ENCODE results near the gene NYAP2.

The NYAP2 gene

GRCh38 chr2:225620227-225620626 is 220.7 kb downstream of the NYAP2 start:
- Histone ChIP-seq H2BK12ac (ENCODE audit: low read length) (no peak overlapping the region), H3K4ac (ENCODE audit: low read depth, low read length) (no peak overlapping the region), H3K27ac (ENCODE audit: low read depth, low read length) (no peak overlapping the region), H3K79me2 (ENCODE audit: control insufficient read depth, insufficient read depth, low read length, poor library complexity) (no peaks in the 10 kb centered on the region), H3K4me2 (ENCODE audit: low read length) (no peak overlapping the region), H3K9me3 (ENCODE audit: insufficient read depth, low read depth, low read length) (no peaks in the 10 kb centered on the region), H3K4me3 (ENCODE audit: low read depth, low read length) (no peak overlapping the region), H3K9ac (ENCODE audit: low read length) (no peak overlapping the region), H4K8ac (ENCODE audit: low read depth, low read length) (no peak overlapping the region), H4K12ac (ENCODE audit: low read depth, low read length) (no peak overlapping the region), H2BK120ac (ENCODE audit: insufficient read depth, low read length, poor library complexity) (no peak overlapping the region), H3K4me1 (ENCODE audit: control insufficient read depth in 1 of 2, insufficient read depth in 2 of 2, low read length in 2 of 2) (no peaks in the 10 kb centered on the region), H2AFZ (ENCODE audit: insufficient read depth, low read length, poor library complexity) (no peak overlapping the region), H3K18ac (ENCODE audit: low read length) (no peak overlapping the region), H4K91ac (ENCODE audit: low read depth, low read length) (no peak overlapping the region), H3K36me3 (ENCODE audit: control insufficient read depth in 1 of 2, insufficient read depth in 2 of 2, low read length in 2 of 2) (no peaks in the 10 kb centered on the region), H3K27me3 (ENCODE audit: insufficient read depth, low read length) (no peaks in the 10 kb centered on the region), H2AK5ac (ENCODE audit: low read length) (no peak overlapping the region), H3K23ac (ENCODE audit: low read length) (no peak overlapping the region), H2BK5ac (ENCODE audit: low read depth, low read length, poor library complexity) (no peak overlapping the region), H3K79me1 (ENCODE audit: low read length) (no peaks in the 10 kb centered on the region), H3K14ac (ENCODE audit: low read length) (no peak overlapping the region)
- no CpG with 5 or more reads among the region's 21 CpGs for WGBS (ENCODE audit: extremely low coverage, insufficient coverage, insufficient read length)
- no peak for DNase-seq

DNA sequence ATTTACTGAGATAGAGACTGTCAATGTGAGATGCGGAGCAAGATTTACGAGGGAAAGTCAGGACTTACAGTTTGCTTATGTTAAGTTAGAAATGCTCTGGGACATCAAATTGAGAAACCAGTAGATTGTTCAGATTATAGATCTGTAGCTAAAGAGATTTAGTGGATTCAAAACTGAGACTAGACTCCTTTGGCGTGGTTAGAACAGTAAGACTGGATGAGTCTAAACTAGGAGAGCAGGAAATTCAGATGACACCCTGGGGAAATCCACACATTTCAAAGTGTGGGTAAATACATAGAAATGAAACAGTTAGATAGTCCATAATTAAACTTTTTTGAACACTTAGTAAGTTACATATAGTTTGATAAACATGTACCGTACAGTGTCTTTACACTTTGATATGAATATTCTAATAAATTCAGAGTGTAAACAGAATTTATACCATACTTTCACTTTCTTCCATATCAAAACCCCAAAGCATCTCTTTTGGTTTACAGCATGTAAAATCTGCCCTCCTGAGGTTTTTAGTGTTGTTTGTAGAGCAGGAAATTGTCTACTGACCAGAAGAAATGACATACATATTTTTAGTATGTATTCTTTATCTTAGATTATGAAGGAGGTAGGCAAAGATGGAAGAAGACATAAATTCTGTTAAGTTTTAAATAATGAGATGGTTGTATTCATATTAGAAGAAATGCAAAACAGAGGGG is 231.5 kb downstream of the NYAP2 start:
- Histone ChIP-seq H3K9me3 (ENCODE audit: insufficient read depth, low read depth, low read length) (no peaks in the 10 kb centered on the region), H2BK120ac (ENCODE audit: insufficient read depth, low read length, poor library complexity) (no peak overlapping the region), H3K9ac (ENCODE audit: low read length) (no peak overlapping the region), H3K27me3 (ENCODE audit: insufficient read depth, low read length) (no peaks in the 10 kb centered on the region), H4K8ac (ENCODE audit: low read depth, low read length) (no peak overlapping the region), H3K36me3 (ENCODE audit: control insufficient read depth in 1 of 2, insufficient read depth in 2 of 2, low read length in 2 of 2) (no peaks in the 10 kb centered on the region), H4K91ac (ENCODE audit: low read depth, low read length) (no peak overlapping the region), H3K79me2 (ENCODE audit: control insufficient read depth, insufficient read depth, low read length, poor library complexity) (no peaks in the 10 kb centered on the region), H3K23ac (ENCODE audit: low read length) (no peak overlapping the region), H4K12ac (ENCODE audit: low read depth, low read length) (no peak overlapping the region), H2BK5ac (ENCODE audit: low read depth, low read length, poor library complexity) (no peak overlapping the region), H2BK12ac (ENCODE audit: low read length) (no peak overlapping the region), H3K79me1 (ENCODE audit: low read length) (no peaks in the 10 kb centered on the region), H3K4me3 (ENCODE audit: low read depth, low read length) (no peak overlapping the region), H3K14ac (ENCODE audit: low read length) (no peak overlapping the region), H2AK5ac (ENCODE audit: low read length) (no peak overlapping the region), H3K18ac (ENCODE audit: low read length) (no peak overlapping the region), H3K4ac (ENCODE audit: low read depth, low read length) (no peak overlapping the region), H3K27ac (ENCODE audit: low read depth, low read length) (no peak overlapping the region), H3K4me2 (ENCODE audit: low read length) (no peak overlapping the region), H3K4me1 (ENCODE audit: control insufficient read depth in 1 of 2, insufficient read depth in 2 of 2, low read length in 2 of 2) (no peaks in the 10 kb centered on the region), H2AFZ (ENCODE audit: insufficient read depth, low read length, poor library complexity) (no peak overlapping the region)
- no peak for DNase-seq
- WGBS (ENCODE audit: extremely low coverage, insufficient coverage, insufficient read length): no CpG with 5 or more reads among the region's 4 CpGs

- Histone ChIP-seq H3K9ac (ENCODE audit: low read length) (no peak overlapping the region), H3K36me3 (ENCODE audit: control insufficient read depth in 1 of 2, insufficient read depth in 2 of 2, low read length in 2 of 2) (no peaks in the 10 kb centered on the region), H3K9me3 (ENCODE audit: insufficient read depth, low read depth, low read length) (no peaks in the 10 kb centered on the region), H3K27ac (ENCODE audit: low read depth, low read length) (no peak overlapping the region), H4K12ac (ENCODE audit: low read depth, low read length) (no peak overlapping the region), H3K18ac (ENCODE audit: low read length) (no peak overlapping the region), H3K4ac (ENCODE audit: low read depth, low read length) (no peak overlapping the region), H3K23ac (ENCODE audit: low read length) (no peak overlapping the region), H2BK5ac (ENCODE audit: low read depth, low read length, poor library complexity) (no peak overlapping the region), H2BK12ac (ENCODE audit: low read length) (no peak overlapping the region), H4K8ac (ENCODE audit: low read depth, low read length) (no peak overlapping the region), H3K79me2 (ENCODE audit: control insufficient read depth, insufficient read depth, low read length, poor library complexity) (no peaks in the 10 kb centered on the region), H3K4me3 (ENCODE audit: low read depth, low read length) (no peak overlapping the region), H2AFZ (ENCODE audit: insufficient read depth, low read length, poor library complexity) (no peak overlapping the region), H3K27me3 (ENCODE audit: insufficient read depth, low read length) (no peaks in the 10 kb centered on the region), H4K91ac (ENCODE audit: low read depth, low read length) (no peak overlapping the region), H2AK5ac (ENCODE audit: low read length) (no peak overlapping the region), H3K14ac (ENCODE audit: low read length) (no peak overlapping the region), H2BK120ac (ENCODE audit: insufficient read depth, low read length, poor library complexity) (no peak overlapping the region), H3K4me1 (ENCODE audit: control insufficient read depth in 1 of 2, insufficient read depth in 2 of 2, low read length in 2 of 2) (no peaks in the 10 kb centered on the region), H3K4me2 (ENCODE audit: low read length) (no peak overlapping the region), H3K79me1 (ENCODE audit: low read length) (no peaks in the 10 kb centered on the region)
- no CpG with 5 or more reads among the region's 3 CpGs for WGBS (ENCODE audit: extremely low coverage, insufficient coverage, insufficient read length)
- no peak for DNase-seq
Measured at GRCh38 chr2:225632351-225632750, 232.8 kb downstream of the NYAP2 start.

- Histone ChIP-seq H3K27me3 (ENCODE audit: insufficient read depth, low read length) (no peaks in the 10 kb centered on the region), H3K23ac (ENCODE audit: low read length) (no peak overlapping the region), H2BK5ac (ENCODE audit: low read depth, low read length, poor library complexity) (no peak overlapping the region), H3K4me2 (ENCODE audit: low read length) (no peak overlapping the region), H3K79me1 (ENCODE audit: low read length) (no peaks in the 10 kb centered on the region), H2AK5ac (ENCODE audit: low read length) (no peak overlapping the region), H3K4ac (ENCODE audit: low read depth, low read length) (no peak overlapping the region), H2AFZ (ENCODE audit: insufficient read depth, low read length, poor library complexity) (no peak overlapping the region), H3K9me3 (ENCODE audit: insufficient read depth, low read depth, low read length) (no peaks in the 10 kb centered on the region), H3K36me3 (ENCODE audit: control insufficient read depth in 1 of 2, insufficient read depth in 2 of 2, low read length in 2 of 2) (no peaks in the 10 kb centered on the region), H3K4me3 (ENCODE audit: low read depth, low read length) (no peak overlapping the region), H3K79me2 (ENCODE audit: control insufficient read depth, insufficient read depth, low read length, poor library complexity) (no peaks in the 10 kb centered on the region), H3K14ac (ENCODE audit: low read length) (no peak overlapping the region), H4K8ac (ENCODE audit: low read depth, low read length) (no peak overlapping the region), H4K91ac (ENCODE audit: low read depth, low read length) (no peak overlapping the region), H3K4me1 (ENCODE audit: control insufficient read depth in 1 of 2, insufficient read depth in 2 of 2, low read length in 2 of 2) (no peaks in the 10 kb centered on the region), H4K12ac (ENCODE audit: low read depth, low read length) (no peak overlapping the region), H3K27ac (ENCODE audit: low read depth, low read length) (no peak overlapping the region), H2BK120ac (ENCODE audit: insufficient read depth, low read length, poor library complexity) (no peak overlapping the region), H2BK12ac (ENCODE audit: low read length) (no peak overlapping the region), H3K9ac (ENCODE audit: low read length) (no peak overlapping the region), H3K18ac (ENCODE audit: low read length) (no peak overlapping the region)
- DNase-seq: no peak
- WGBS (ENCODE audit: extremely low coverage, insufficient coverage, insufficient read length): no CpG with 5 or more reads among the region's 1 CpG
Measured at GRCh38 chr2:225636558-225636957, 237.0 kb downstream of the NYAP2 start.
